ENCODE data around the gene P2RY8.
"Not testable (repeated sequence)": the region's sequence is repeated elsewhere in the genome, so short reads cannot be mapped to it uniquely, and the experiment has no call there.

P2RY8 gene

GRCh38 chrX:1542994-1543725, 6.2 kb upstream of the P2RY8 start:
- DNase-seq, result no peak

- DNase-seq, result not testable (repeated sequence)
Observed at GRCh38 chrX:1539146-1539545, 2.2 kb upstream of the P2RY8 start.

GRCh38 chrX:1537716-1538090, 718 bp upstream of the P2RY8 start:
- DNase-seq, result not testable (repeated sequence)

- DNase-seq, result no peak
Observed at GRCh38 chrX:1536712-1537030, 314 bp downstream of the P2RY8 start.

- no peak for DNase-seq
Observed at GRCh38 chrX:1535241-1536041, 1.5 kb downstream of the P2RY8 start.

- DNase-seq, result no peak
Observed at GRCh38 chrX:1534301-1535168, 2.5 kb downstream of the P2RY8 start.

- DNase-seq, result no peak
Observed at GRCh38 chrX:1533058-1533457, 3.9 kb downstream of the P2RY8 start.

- no peak for DNase-seq
Observed at GRCh38 chrX:1531096-1531890, 5.7 kb downstream of the P2RY8 start.

- no peak for DNase-seq
Observed at GRCh38 chrX:1529756-1530155, 7.2 kb downstream of the P2RY8 start.

GRCh38 chrX:1529328-1529727, 7.7 kb downstream of the P2RY8 start:
- DNase-seq, result no peak

GRCh38 chrX:1528884-1529203, 8.1 kb downstream of the P2RY8 start:
- no peak for DNase-seq

GRCh38 chrX:1528186-1528883, 8.7 kb downstream of the P2RY8 start:
- no peak for DNase-seq

- no peak for DNase-seq
Observed at GRCh38 chrX:1527457-1527856, 9.5 kb downstream of the P2RY8 start.

- no peak for DNase-seq
Observed at GRCh38 chrX:1526565-1526964, 10.4 kb downstream of the P2RY8 start.

- DNase-seq, result no peak
Observed at GRCh38 chrX:1525583-1526355, 11.2 kb downstream of the P2RY8 start.

GRCh38 chrX:1524874-1525582, 12.0 kb downstream of the P2RY8 start:
- DNase-seq, result no peak

- DNase-seq, result not testable (repeated sequence)
Observed at GRCh38 chrX:1522905-1523304, 14.1 kb downstream of the P2RY8 start.

- DNase-seq, result no peak
Observed at GRCh38 chrX:1521459-1521956, 15.5 kb downstream of the P2RY8 start.

GRCh38 chrX:1520350-1520749, 16.6 kb downstream of the P2RY8 start:
- DNase-seq, result no peak

GRCh38 chrX:1519022-1519497, 17.9 kb downstream of the P2RY8 start:
- DNase-seq, result no peak
